Measurements from ENCODE around the gene PC. TPM values are rescaled to one million over a fixed set of nuclear protein-coding genes. Genes with fewer than 3 reads are reported as not detected.

Gene PC
- total RNA-seq, 1 donor from 2014 or later = 10.5 TPM

DNA sequence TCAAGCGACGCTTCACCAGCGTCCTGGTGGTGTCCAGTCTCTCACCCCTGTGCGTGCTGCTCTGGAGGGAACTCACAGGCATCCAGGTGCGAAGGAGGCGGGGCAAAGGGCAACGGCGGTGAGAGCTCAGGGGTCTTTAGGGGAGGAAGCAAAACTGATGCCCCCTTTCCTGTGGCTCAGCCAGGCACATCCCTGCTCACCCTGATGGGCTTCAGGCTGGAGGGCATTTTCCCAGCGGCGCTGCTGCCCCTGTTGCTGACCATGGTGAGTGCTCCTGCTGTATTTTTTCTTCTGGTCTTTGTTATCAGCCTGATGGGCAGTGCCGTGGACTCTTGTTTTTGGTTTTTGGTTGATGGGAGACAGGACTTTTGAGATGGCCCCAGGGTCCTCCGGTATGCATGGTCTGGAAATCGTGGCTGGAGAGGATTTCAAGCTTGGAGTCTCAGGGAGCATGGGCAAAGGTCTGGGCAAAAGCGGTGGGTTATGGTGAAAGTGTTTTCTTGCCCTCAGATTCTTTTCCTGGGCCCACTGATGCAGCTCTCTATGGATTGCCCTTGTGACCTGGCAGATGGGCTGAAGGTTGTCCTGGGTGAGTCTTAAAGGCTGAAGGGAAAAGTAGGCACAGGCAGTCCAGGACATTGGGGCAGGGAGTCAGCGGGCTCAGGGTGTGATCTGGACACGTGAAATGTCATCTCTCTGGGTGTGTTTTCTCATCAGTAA lies 114.2 kb downstream of the PC start:
- Histone ChIP-seq H2AFZ (ENCODE audit: low read depth, low read length) (peak overlapping the region; percentile 94), H4K20me1 (ENCODE audit: insufficient read depth, low read length) (peaks cover 58% of the 10 kb centered on the region), H3K9me3 (ENCODE audit: insufficient read depth, low read depth, low read length) (no peaks in the 10 kb centered on the region), H3K27me3 (ENCODE audit: insufficient read depth, low read length) (no peaks in the 10 kb centered on the region), H3K4me3 (ENCODE audit: insufficient read depth, low read depth, low read length) (peak overlapping the region; percentile 84), H3K4me1 (ENCODE audit: insufficient read depth, low read length) (peaks cover 19% of the 10 kb centered on the region), H3K4me2 (ENCODE audit: low read length) (peak overlapping the region; percentile 98), H3K79me2 (ENCODE audit: insufficient read depth, low read length) (peaks cover 62% of the 10 kb centered on the region), H3K9ac (ENCODE audit: low read length) (peak overlapping the region; percentile 96), H3K27ac (ENCODE audit: low read depth, low read length) (peak overlapping the region; percentile 94), H3K36me3 (ENCODE audit: insufficient read depth, low read length) (peaks cover 9% of the 10 kb centered on the region)
- DNase-seq (ENCODE audit: low read depth) (no peak), FAIRE-seq (no peak)
- Mint-ChIP-seq H3K27ac (ENCODE audit: unreplicated experiment) (peak overlapping the region; percentile 89), H3K4me3 (ENCODE audit: unreplicated experiment) (peak overlapping the region; percentile 94), H3K9me3 (ENCODE audit: unreplicated experiment) (peaks cover 3% of the 10 kb centered on the region), H3K27me3 (ENCODE audit: low read depth, unreplicated experiment) (no peaks in the 10 kb centered on the region), H3K36me3 (ENCODE audit: low read depth, unreplicated experiment) (peaks cover 6% of the 10 kb centered on the region), H3K4me1 (ENCODE audit: low read depth, unreplicated experiment) (peaks cover 22% of the 10 kb centered on the region)
- TF ChIP-seq, protein P1, sequence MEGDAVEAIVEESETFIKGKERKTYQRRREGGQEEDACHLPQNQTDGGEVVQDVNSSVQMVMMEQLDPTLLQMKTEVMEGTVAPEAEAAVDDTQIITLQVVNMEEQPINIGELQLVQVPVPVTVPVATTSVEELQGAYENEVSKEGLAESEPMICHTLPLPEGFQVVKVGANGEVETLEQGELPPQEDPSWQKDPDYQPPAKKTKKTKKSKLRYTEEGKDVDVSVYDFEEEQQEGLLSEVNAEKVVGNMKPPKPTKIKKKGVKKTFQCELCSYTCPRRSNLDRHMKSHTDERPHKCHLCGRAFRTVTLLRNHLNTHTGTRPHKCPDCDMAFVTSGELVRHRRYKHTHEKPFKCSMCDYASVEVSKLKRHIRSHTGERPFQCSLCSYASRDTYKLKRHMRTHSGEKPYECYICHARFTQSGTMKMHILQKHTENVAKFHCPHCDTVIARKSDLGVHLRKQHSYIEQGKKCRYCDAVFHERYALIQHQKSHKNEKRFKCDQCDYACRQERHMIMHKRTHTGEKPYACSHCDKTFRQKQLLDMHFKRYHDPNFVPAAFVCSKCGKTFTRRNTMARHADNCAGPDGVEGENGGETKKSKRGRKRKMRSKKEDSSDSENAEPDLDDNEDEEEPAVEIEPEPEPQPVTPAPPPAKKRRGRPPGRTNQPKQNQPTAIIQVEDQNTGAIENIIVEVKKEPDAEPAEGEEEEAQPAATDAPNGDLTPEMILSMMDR (IDR thresholded peaks at IDR 0.05; ENCODE audit: insufficient read depth, low read depth, low read length) = no peak
- no peak for TF ChIP-seq EZH2 (IDR thresholded peaks at IDR 0.05; ENCODE audit: insufficient read depth, low read length)

DNA sequence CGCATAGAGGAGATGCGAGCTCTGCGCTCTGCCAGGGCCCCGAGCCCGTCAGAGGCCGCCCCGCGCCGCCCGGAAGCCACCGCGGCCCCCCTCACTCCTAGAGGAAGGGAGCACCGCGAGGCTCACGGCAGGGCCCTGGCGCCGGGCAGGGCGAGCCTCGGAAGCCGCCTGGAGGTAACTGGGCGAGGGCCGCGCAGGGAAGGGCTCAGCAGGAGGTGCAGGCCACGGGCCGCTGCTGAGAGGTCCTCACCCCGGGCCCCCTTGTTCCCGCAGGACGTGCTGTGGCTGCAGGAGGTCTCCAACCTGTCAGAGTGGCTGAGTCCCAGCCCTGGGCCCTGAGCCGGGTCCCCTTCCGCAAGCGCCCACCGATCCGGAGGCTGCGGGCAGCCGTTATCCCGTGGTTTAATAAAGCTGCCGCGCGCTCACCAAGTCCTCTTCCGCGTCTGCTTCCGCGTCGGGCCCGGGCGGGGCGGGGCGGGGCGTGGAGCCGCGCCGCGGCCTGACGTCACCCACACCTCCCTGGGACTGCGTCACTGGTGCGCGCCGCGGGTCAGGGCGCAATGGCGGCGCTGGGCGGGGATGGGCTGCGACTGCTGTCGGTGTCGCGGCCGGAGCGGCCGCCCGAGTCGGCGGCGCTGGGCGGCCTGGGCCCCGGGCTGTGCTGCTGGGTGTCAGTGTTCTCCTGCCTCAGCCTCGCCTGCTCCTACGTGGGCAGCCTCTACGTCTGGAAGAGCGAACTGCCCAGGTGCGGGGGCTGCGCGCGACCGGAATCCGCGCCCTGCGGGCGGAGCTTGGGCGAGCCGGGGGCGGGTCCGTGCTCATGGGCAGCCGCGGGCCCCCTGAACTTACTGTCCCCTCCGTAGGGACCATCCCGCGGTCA lies 115.0 kb downstream of the PC start, which contains the start of gene RCE1:
TSS of gene RCE1 (plus strand) at position 546 of the 880 bp plus-strand sequence. CDS start at position 561, 15 bp downstream.
- no peaks in the 10 kb centered on the region for H3K27me3 ChIP-seq (ENCODE audit: insufficient read depth, low read length)
- H2AFZ ChIP-seq (ENCODE audit: low read depth, low read length) = peak within 1 kb of the TSS; percentile 94
- H3K79me2 ChIP-seq (ENCODE audit: insufficient read depth, low read length) = peaks cover 62% of the 10 kb centered on the region
- peaks cover 22% of the 10 kb centered on the region for H3K4me1 Mint-ChIP-seq (ENCODE audit: low read depth, unreplicated experiment)
- peak within 1 kb of the TSS; percentile 98 for H3K4me2 ChIP-seq (ENCODE audit: low read length)
- H3K27ac Mint-ChIP-seq (ENCODE audit: unreplicated experiment) = peak within 1 kb of the TSS; percentile 97
- peak within 1 kb of the TSS; percentile 94 for H3K27ac ChIP-seq (ENCODE audit: low read depth, low read length)
- peak within 1 kb of the TSS; percentile 94 for H3K4me3 Mint-ChIP-seq (ENCODE audit: unreplicated experiment)
- DNase-seq (ENCODE audit: low read depth) (peak; percentile 67), FAIRE-seq (no peak)
- H4K20me1 ChIP-seq (ENCODE audit: insufficient read depth, low read length) = peaks cover 58% of the 10 kb centered on the region
- peak within 1 kb of the TSS; percentile 84 for H3K4me3 ChIP-seq (ENCODE audit: insufficient read depth, low read depth, low read length)
- no peaks in the 10 kb centered on the region for H3K9me3 ChIP-seq (ENCODE audit: insufficient read depth, low read depth, low read length)
- peaks cover 6% of the 10 kb centered on the region for H3K36me3 Mint-ChIP-seq (ENCODE audit: low read depth, unreplicated experiment)
- no peak for TF ChIP-seq EZH2 (IDR thresholded peaks at IDR 0.05; ENCODE audit: insufficient read depth, low read length)
- TF ChIP-seq, protein P1 (IDR thresholded peaks at IDR 0.05; ENCODE audit: insufficient read depth, low read depth, low read length) = no peak
- peaks cover 3% of the 10 kb centered on the region for H3K9me3 Mint-ChIP-seq (ENCODE audit: unreplicated experiment)
- H3K4me1 ChIP-seq (ENCODE audit: insufficient read depth, low read length) = peaks cover 19% of the 10 kb centered on the region
- peaks cover 9% of the 10 kb centered on the region for H3K36me3 ChIP-seq (ENCODE audit: insufficient read depth, low read length)
- H3K9ac ChIP-seq (ENCODE audit: low read length) = peak within 1 kb of the TSS; percentile 96
- no peaks in the 10 kb centered on the region for H3K27me3 Mint-ChIP-seq (ENCODE audit: low read depth, unreplicated experiment)

All from astrocyte (in vitro differentiated cells and primary cell).